Measurements from ENCODE around the gene DNAH6.

DNA sequence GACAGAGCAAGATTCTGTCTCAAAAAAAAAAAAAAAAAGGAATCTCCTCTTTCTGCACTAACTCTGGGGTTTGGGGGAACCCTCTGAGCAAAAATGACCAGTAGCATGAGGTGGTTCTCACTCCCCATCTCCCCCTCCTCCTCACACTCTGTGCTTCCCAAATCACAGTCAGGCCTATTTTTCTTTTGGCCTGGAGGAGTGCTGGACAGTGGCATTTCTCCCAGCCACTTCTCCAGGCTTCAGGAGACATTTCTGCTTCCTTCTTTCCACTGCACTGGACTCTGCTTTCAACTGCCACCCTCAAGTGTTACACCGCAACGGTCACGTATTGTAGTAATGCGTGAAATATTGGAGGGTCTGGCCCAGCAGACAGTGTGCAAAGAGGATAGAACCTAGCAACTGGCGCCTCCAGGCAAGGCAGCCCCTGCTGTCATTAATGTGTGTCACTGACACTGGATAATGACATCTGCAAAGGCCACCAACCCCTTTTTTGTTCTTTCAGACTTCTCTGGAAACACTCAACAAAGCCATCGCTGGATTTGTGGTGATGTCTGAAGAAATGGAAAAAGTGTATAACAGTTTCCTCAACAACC is 295.6 kb downstream of the DNAH6 start:
- TF ChIP-seq NFIC (IDR thresholded peaks at IDR 0.05; ENCODE audit: low read length) (no peak), HOXA7 (CRISPR knock-in tag; IDR thresholded peaks at IDR 0.05) (no peak), RBM39 (IDR thresholded peaks at IDR 0.05; ENCODE audit: low read depth, low read length, poor library complexity, severe bottlenecking) (no peak), FOXM1 (CRISPR knock-in tag; IDR thresholded peaks at IDR 0.05) (no peak)
- TF ChIP-seq, protein P1, sequence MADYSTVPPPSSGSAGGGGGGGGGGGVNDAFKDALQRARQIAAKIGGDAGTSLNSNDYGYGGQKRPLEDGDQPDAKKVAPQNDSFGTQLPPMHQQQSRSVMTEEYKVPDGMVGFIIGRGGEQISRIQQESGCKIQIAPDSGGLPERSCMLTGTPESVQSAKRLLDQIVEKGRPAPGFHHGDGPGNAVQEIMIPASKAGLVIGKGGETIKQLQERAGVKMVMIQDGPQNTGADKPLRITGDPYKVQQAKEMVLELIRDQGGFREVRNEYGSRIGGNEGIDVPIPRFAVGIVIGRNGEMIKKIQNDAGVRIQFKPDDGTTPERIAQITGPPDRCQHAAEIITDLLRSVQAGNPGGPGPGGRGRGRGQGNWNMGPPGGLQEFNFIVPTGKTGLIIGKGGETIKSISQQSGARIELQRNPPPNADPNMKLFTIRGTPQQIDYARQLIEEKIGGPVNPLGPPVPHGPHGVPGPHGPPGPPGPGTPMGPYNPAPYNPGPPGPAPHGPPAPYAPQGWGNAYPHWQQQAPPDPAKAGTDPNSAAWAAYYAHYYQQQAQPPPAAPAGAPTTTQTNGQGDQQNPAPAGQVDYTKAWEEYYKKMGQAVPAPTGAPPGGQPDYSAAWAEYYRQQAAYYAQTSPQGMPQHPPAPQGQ (CRISPR knock-in tag; IDR thresholded peaks at IDR 0.05; ENCODE audit: borderline replicate concordance): no peak
